ENCODE results near the gene PSMA5. TPM values are rescaled to one million over a fixed set of nuclear protein-coding genes. Genes with fewer than 3 reads are reported as not detected.

The PSMA5 gene
- total and polyA plus RNA-seq, 12 donors: 22.7 to 94.6 (median 59.2) TPM

GRCh38 chr1:109441069-109441468, 14.8 kb upstream of the PSMA5 start:
- intact Hi-C loops (cut with DNase I): no loop called here
- TF ChIP-seq CTCF (IDR thresholded peaks at IDR 0.05): no peak
- 42 to 47% methylated on average over 1 of the region's 1 CpG for WGBS, 2 donors
- no peak overlapping the region for H3K4me3 ChIP-seq
- H3K9me3 ChIP-seq: no peaks in the 10 kb centered on the region
- H3K27ac ChIP-seq: no peak overlapping the region
- H3K27me3 ChIP-seq: peaks cover 0 to 50% (median 14%) of the 10 kb centered on the region in 7 donors
- ATAC-seq (no peak), DNase-seq (no peak)
- H3K4me1 ChIP-seq: peaks cover 0 to 13% (median 0%) of the 10 kb centered on the region in 9 donors
- no peaks in the 10 kb centered on the region for H3K36me3 ChIP-seq

DNA sequence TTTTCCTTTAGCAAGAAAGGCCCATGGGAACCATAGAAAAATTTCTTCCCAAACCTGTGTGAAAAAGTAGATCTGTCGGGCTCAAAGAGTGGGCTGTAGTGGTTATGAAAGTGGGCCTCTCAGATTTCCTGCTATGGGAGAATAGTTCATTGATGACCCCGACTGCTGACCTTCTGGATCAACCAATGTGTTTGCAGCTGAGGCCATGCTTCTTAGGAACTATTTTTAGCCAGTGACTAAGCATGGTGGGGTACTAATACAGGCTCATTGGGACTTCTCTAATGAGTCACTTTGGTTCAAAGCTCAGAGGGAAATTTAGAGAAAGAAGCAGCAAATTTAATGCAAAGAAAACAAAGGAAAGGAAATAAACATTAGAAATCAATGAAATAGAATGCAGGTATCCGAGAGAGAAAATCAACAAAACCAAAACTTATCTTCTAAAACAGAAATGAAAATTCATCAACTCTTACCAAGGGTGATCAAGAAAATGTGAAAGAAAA, 12.6 kb upstream of the PSMA5 start:
- intact Hi-C loops (cut with DNase I): no loop called here
- ATAC-seq (peak in 7 of 8 donors; percentile 50 to 91 (median 74)), DNase-seq (peak in 1 of 2 donors; percentile 36)
- Histone ChIP-seq H3K27me3 (peaks cover 0 to 28% (median 6%) of the 10 kb centered on the region in 7 donors), H3K36me3 (no peaks in the 10 kb centered on the region), H3K9me3 (no peaks in the 10 kb centered on the region), H3K4me1 (peaks cover 0 to 13% (median 0%) of the 10 kb centered on the region in 9 donors), H3K27ac (peak overlapping the region in 5 of 10 donors; percentile 19 to 49 (median 42)), H3K4me3 (no peak overlapping the region)
- TF ChIP-seq CTCF (IDR thresholded peaks at IDR 0.05): no peak
- WGBS, 2 donors: 64 to 73% methylated on average over 3 of the region's 3 CpGs

DNA sequence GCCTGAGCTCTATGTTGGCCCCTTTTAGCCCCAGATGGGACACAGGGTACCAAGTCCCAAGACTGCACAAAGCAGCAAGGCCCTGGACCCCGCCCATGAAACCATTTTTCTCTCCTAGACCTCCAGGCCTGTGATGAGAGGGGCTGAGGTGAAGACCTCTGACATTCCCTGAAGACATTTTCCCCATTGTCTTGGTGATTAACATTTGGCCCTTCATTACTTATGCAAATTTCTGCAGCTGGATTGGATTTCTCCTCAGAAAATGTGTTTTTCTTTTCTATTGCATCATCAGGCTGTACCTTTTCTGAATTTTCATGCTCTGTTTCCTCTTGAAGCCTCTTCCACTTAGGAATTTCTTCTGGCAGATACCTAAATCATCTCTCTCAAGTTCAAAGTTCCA, 8.2 kb upstream of the PSMA5 start:
- peaks cover 0 to 3% (median 0%) of the 10 kb centered on the region in 7 donors for H3K27me3 ChIP-seq
- H3K27ac ChIP-seq: no peak overlapping the region
- no peak for TF ChIP-seq CTCF (IDR thresholded peaks at IDR 0.05)
- peaks cover 0 to 11% (median 0%) of the 10 kb centered on the region in 9 donors for H3K4me1 ChIP-seq
- H3K36me3 ChIP-seq: no peaks in the 10 kb centered on the region
- intact Hi-C loops (cut with DNase I): no loop called here
- no peak overlapping the region for H3K4me3 ChIP-seq
- ATAC-seq (no peak), DNase-seq (no peak)
- WGBS, 2 donors: 74% methylated on average over 1 of the region's 1 CpG
- no peaks in the 10 kb centered on the region for H3K9me3 ChIP-seq

GRCh38 chr1:109433322-109433721, 7.1 kb upstream of the PSMA5 start:
- H3K4me3 ChIP-seq: no peak overlapping the region
- H3K9me3 ChIP-seq: no peaks in the 10 kb centered on the region
- TF ChIP-seq CTCF (IDR thresholded peaks at IDR 0.05): no peak
- H3K36me3 ChIP-seq: no peaks in the 10 kb centered on the region
- WGBS, 2 donors: 91 to 96% methylated on average over 1 of the region's 1 CpG
- intact Hi-C loops (cut with DNase I): no loop called here
- ATAC-seq (no peak), DNase-seq (no peak)
- peaks cover 0 to 3% (median 0%) of the 10 kb centered on the region in 9 donors for H3K4me1 ChIP-seq
- peaks cover 0 to 3% (median 0%) of the 10 kb centered on the region in 7 donors for H3K27me3 ChIP-seq
- no peak overlapping the region for H3K27ac ChIP-seq

Data from heart right ventricle (tissue), 16 donors.